Caco-2 (cell line): ENCODE data around the gene PDSS2. TPM values are rescaled to one million over a fixed set of nuclear protein-coding genes. Genes with fewer than 3 reads are reported as not detected.

Experiments
- BruUV-seq: library from RNA; stranded (reverse); fragments of 400-500 nt; replicated peaks from 2 replicates; lab custom pipeline; 2021; lab: Mats Ljungman, UMichigan
- CTCF ChIA-PET: fragments of 300-600 bp; sonication (Branson Sonifier 250); formaldehyde crosslinking; loops from one replicate; lab custom pipeline; 2022; ENCODE audit warnings: antibody characterized with exemption; lab: Charles Lee
- POLR2A ChIA-PET: fragments of 300-600 bp; sonication (Branson Sonifier 250); formaldehyde crosslinking; loops from one replicate; lab custom pipeline; 2022; ENCODE audit warnings: antibody characterized with exemption; lab: Charles Lee
- DNase-seq, 2 experiments: peaks; one replicate each; pipeline versions ENCODE4 v3.0.0 to v3.0.0-alpha.2; 2020 to 2022
- H3K27me3 ChIP-seq: replicated peaks from 2 replicates; pipeline ENCODE4 v1.6.0; 2011; ENCODE audit warnings: low read length; ENCODE audit not compliant: control insufficient read depth, insufficient read depth
- H3K36me3 ChIP-seq: 2 replicates; pipeline ENCODE4 v1.5.1; 2011; ENCODE audit warnings: low read length; ENCODE audit not compliant: control insufficient read depth, insufficient read depth
- H3K4me1 ChIP-seq: fragments of 250-450 bp; sonication (Bioruptor Pico); 2 replicates; pipeline ENCODE4 v1.5.1; 2020; ENCODE audit warnings: mild to moderate bottlenecking
- H3K4me3 ChIP-seq: 2 replicates; pipeline ENCODE4 v1.5.1; 2011; ENCODE audit warnings: low read depth, mild to moderate bottlenecking, control low read depth, low read length
- H3K9me3 ChIP-seq: fragments of 250-450 bp; sonication (Bioruptor Pico); 2 replicates; pipeline ENCODE4 v1.5.1; 2020; ENCODE audit warnings: mild to moderate bottlenecking, moderate library complexity
- H3K27ac Mint-ChIP-seq: one replicate; pipeline ENCODE4 v1.8.0; 2022; ENCODE audit warnings: mixed read lengths; ENCODE audit not compliant: unreplicated experiment
- H3K27me3 Mint-ChIP-seq: one replicate; pipeline ENCODE4 v1.8.0; 2022; ENCODE audit warnings: mixed read lengths; ENCODE audit not compliant: insufficient read depth, unreplicated experiment
- H3K36me3 Mint-ChIP-seq: one replicate; pipeline ENCODE4 v1.8.0; 2022; ENCODE audit warnings: mild to moderate bottlenecking, mixed read lengths; ENCODE audit not compliant: insufficient read depth, unreplicated experiment
- H3K4me1 Mint-ChIP-seq: one replicate; pipeline ENCODE4 v1.8.0; 2022; ENCODE audit warnings: low read depth, mixed read lengths; ENCODE audit not compliant: unreplicated experiment
- H3K4me3 Mint-ChIP-seq: one replicate; pipeline ENCODE4 v1.8.0; 2022; ENCODE audit warnings: mild to moderate bottlenecking, moderate library complexity, mixed read lengths; ENCODE audit not compliant: unreplicated experiment
- H3K9me3 Mint-ChIP-seq: one replicate; pipeline ENCODE4 v1.8.0; 2022; ENCODE audit warnings: mixed read lengths; ENCODE audit not compliant: unreplicated experiment
- CTCF ChIP-seq, 2 experiments: fragments of 200-600 bp in 1 of 2; IDR thresholded peaks; 1 replicate in 1 of 2; 2 replicates in 1 of 2; pipeline versions ENCODE4 v1.5.1 to v1.8.0; 2011 to 2022; ENCODE audit warnings: antibody characterized with exemption in 1 of 2, control low read depth in 1 of 2, inconsistent platforms in 1 of 2, low read depth in 1 of 2, low read length in 1 of 2, mild to moderate bottlenecking in 1 of 2, moderate library complexity in 1 of 2; ENCODE audit not compliant: insufficient read depth in 1 of 2, severe bottlenecking in 1 of 2, unreplicated experiment in 1 of 2
- intact Hi-C: fragments of 100-400 bp; cut with micrococcal nuclease; formaldehyde crosslinking; loops from one replicate; pipeline ENCODE4 v1.10.0; 2022; ENCODE audit not compliant: unreplicated experiment
- total RNA-seq: library from RNA; stranded (reverse); gene quantifications from 2 replicates; pipeline ENCODE4 v1.2.3, GENCODE V29; 2022

Gene PDSS2
- total RNA-seq, 1 experiment from 2014 or later = 10.3 TPM

DNA sequence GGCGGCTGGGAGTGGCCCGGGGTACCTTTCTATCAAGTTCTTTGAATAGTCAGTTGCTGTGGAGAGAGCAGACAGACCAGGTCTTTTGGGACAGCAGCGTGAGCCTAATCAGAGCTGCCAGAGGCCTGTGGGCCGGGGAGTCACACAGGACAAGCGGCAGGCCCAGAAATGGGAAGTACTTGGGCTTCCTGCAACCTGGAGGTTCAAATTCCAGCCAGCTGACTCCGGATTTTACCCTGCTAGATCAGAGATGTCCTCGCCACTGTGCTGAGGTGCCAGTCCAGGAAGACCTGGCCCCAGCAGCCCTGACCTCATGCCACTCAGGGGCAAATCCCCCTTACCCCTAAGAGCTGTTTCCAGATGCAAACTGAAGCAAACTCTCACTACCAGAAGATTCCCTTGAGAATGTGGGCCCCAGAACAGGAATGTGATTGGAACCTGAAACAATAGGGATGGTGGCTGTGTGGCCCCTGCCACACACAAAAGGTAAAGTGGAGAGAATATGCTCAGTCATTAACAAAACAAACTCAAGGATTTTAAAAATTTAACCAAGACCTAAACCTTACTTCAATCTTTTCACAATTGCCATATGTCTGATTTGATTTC lies 353.8 kb downstream of the PDSS2 start:
- Mint-ChIP-seq H3K36me3 (no peaks in the 10 kb centered on the region), H3K27me3 (no peaks in the 10 kb centered on the region), H3K4me3 (no peak overlapping the region), H3K9me3 (no peaks in the 10 kb centered on the region), H3K4me1 (no peaks in the 10 kb centered on the region), H3K27ac (no peak overlapping the region)
- CTCF ChIA-PET = no interaction called here
- intact Hi-C loops = no loop called here
- H3K27me3 ChIP-seq = no peaks in the 10 kb centered on the region
- H3K36me3 ChIP-seq = no peaks in the 10 kb centered on the region
- POLR2A ChIA-PET = no interaction called here
- H3K9me3 ChIP-seq = no peaks in the 10 kb centered on the region
- H3K4me3 ChIP-seq = no peak overlapping the region
- no peaks in the 10 kb centered on the region for H3K4me1 ChIP-seq
- TF ChIP-seq CTCF (IDR thresholded peaks at IDR 0.05; ENCODE audit: insufficient read depth in 1 of 2, low read depth in 1 of 2, low read length in 1 of 2, severe bottlenecking in 1 of 2, unreplicated experiment in 1 of 2) = no peak
- no TSS peak for BruUV-seq
- no peak for DNase-seq

DNA sequence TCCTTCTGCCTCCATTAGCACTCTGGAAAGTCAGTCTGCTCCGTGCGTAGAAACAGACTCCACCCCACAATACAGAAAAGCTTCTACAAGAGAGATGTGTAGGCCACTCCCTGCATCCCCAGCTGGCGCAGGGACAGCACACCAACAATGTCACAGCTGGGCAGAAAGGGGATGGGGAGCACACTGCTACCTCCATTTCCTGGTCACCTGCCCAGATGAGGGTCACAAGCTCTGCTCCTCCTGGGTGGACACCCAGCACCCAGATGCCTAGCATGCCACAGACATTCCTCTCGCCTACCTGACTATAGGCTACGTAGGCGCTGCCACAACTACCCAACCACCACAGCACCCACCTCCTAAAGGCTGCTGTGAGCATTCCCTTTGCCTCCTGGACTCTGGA lies 356.3 kb downstream of the PDSS2 start:
- Mint-ChIP-seq H3K27me3 (no peaks in the 10 kb centered on the region), H3K9me3 (no peaks in the 10 kb centered on the region), H3K4me1 (no peaks in the 10 kb centered on the region), H3K4me3 (no peak overlapping the region), H3K27ac (peak overlapping the region; percentile 45), H3K36me3 (no peaks in the 10 kb centered on the region)
- ChIA-PET POLR2A (no interaction called here), CTCF (interaction anchor here (0.5 to 0.8 kb wide), 2 partner anchors 11 to 270 kb away, joined by 3 to 4 read pairs; no protein-coding TSS in a partner anchor)
- no peaks in the 10 kb centered on the region for H3K36me3 ChIP-seq
- no peaks in the 10 kb centered on the region for H3K9me3 ChIP-seq
- H3K4me1 ChIP-seq = no peaks in the 10 kb centered on the region
- intact Hi-C loops = no loop called here
- no TSS peak for BruUV-seq
- no peak for DNase-seq
- H3K4me3 ChIP-seq = no peak overlapping the region
- H3K27me3 ChIP-seq = no peaks in the 10 kb centered on the region
- TF ChIP-seq CTCF (IDR thresholded peaks at IDR 0.05; ENCODE audit: insufficient read depth in 1 of 2, low read depth in 1 of 2, low read length in 1 of 2, severe bottlenecking in 1 of 2, unreplicated experiment in 1 of 2) = no peak

Other genes with a start within 250 kb of the PDSS2 start
- gene SOBP, start 30.6 kb upstream of the PDSS2 start, total RNA-seq = 0.14 TPM in 1 of 2 replicates, not detected in the other